HG03060 (cell line): ENCODE data around the gene SS18L1.
"Not testable (repeated sequence)": the region's sequence is repeated elsewhere in the genome, so short reads cannot be mapped to it uniquely, and the experiment has no call there.

Experiments
- ATAC-seq: cut with Tn5 transposase; IDR thresholded peaks from one replicate; pipeline ENCODE4 v1.9.1; 2021; ENCODE audit warnings: low read depth, moderate number of reproducible peaks; ENCODE audit not compliant: unreplicated experiment

SS18L1 gene

GRCh38 chr20:62136283-62137091 lies 7.1 kb upstream of the SS18L1 start:
- no peak for ATAC-seq

- no peak for ATAC-seq
Observed at GRCh38 chr20:62137092-62137384, 6.5 kb upstream of the SS18L1 start.

- ATAC-seq, result no peak
Observed at GRCh38 chr20:62137478-62138203, 5.9 kb upstream of the SS18L1 start.

GRCh38 chr20:62138204-62138543 lies 5.4 kb upstream of the SS18L1 start:
- ATAC-seq, result no peak

GRCh38 chr20:62138912-62139311 lies 4.7 kb upstream of the SS18L1 start:
- no peak for ATAC-seq

GRCh38 chr20:62139636-62140035 lies 3.9 kb upstream of the SS18L1 start:
- no peak for ATAC-seq

GRCh38 chr20:62141043-62141396 lies 2.5 kb upstream of the SS18L1 start:
- no peak for ATAC-seq

GRCh38 chr20:62141397-62142251 lies 1.9 kb upstream of the SS18L1 start:
- no peak for ATAC-seq

- ATAC-seq, result peak; percentile 10
Observed at GRCh38 chr20:62142252-62143080, 1.1 kb upstream of the SS18L1 start.

GRCh38 chr20:62143957-62144825 lies 622 bp downstream of the SS18L1 start:
- ATAC-seq, result no peak

- ATAC-seq, result no peak
Observed at GRCh38 chr20:62145688-62146018, 2.1 kb downstream of the SS18L1 start.

GRCh38 chr20:62146019-62146755 lies 2.6 kb downstream of the SS18L1 start:
- ATAC-seq, result no peak

- ATAC-seq, result no peak
Observed at GRCh38 chr20:62147125-62147524, 3.6 kb downstream of the SS18L1 start.

GRCh38 chr20:62147528-62147927 lies 4.0 kb downstream of the SS18L1 start:
- ATAC-seq, result no peak

- not testable (repeated sequence) for ATAC-seq
Observed at GRCh38 chr20:62148383-62148782, 4.8 kb downstream of the SS18L1 start.

GRCh38 chr20:62148908-62149314 lies 5.3 kb downstream of the SS18L1 start:
- no peak for ATAC-seq

- ATAC-seq, result no peak
Observed at GRCh38 chr20:62149532-62150309, 6.2 kb downstream of the SS18L1 start.

- no peak for ATAC-seq
Observed at GRCh38 chr20:62150310-62150575, 6.7 kb downstream of the SS18L1 start.

GRCh38 chr20:62151225-62151624 lies 7.7 kb downstream of the SS18L1 start:
- no peak for ATAC-seq
